HG03565 (cell line): Measurements from ENCODE around the gene MLPH.

Experiments used
- ATAC-seq: cut with Tn5 transposase; IDR thresholded peaks from one replicate; pipeline ENCODE4 v1.9.1; 2021; ENCODE audit warnings: mild to moderate bottlenecking, moderate library complexity; ENCODE audit not compliant: unreplicated experiment

The MLPH gene

GRCh38 chr2:237496428-237496827 is 9.4 kb downstream of the MLPH start:
- ATAC-seq, result no peak

GRCh38 chr2:237497009-237497837 is 10.2 kb downstream of the MLPH start:
- no peak for ATAC-seq

- ATAC-seq, result no peak
These were observed 10.8 kb downstream of the MLPH start for GRCh38 chr2:237497838-237498186.

GRCh38 chr2:237498341-237498740 is 11.3 kb downstream of the MLPH start:
- no peak for ATAC-seq

- ATAC-seq, result no peak
These were observed 13.8 kb downstream of the MLPH start for GRCh38 chr2:237500681-237501424.

- ATAC-seq, result no peak
These were observed 15.0 kb downstream of the MLPH start for GRCh38 chr2:237501892-237502513.

GRCh38 chr2:237503201-237503600 is 16.1 kb downstream of the MLPH start:
- ATAC-seq, result no peak

- no peak for ATAC-seq
These were observed 18.3 kb downstream of the MLPH start for GRCh38 chr2:237505188-237505939.

- no peak for ATAC-seq
These were observed 20.5 kb downstream of the MLPH start for GRCh38 chr2:237507512-237507911.

- ATAC-seq, result no peak
These were observed 21.3 kb downstream of the MLPH start for GRCh38 chr2:237508361-237508760.

GRCh38 chr2:237509151-237509550 is 22.1 kb downstream of the MLPH start:
- ATAC-seq, result no peak

GRCh38 chr2:237509905-237510304 is 22.9 kb downstream of the MLPH start:
- no peak for ATAC-seq

- no peak for ATAC-seq
These were observed 23.6 kb downstream of the MLPH start for GRCh38 chr2:237510502-237511217.

- no peak for ATAC-seq
These were observed 24.4 kb downstream of the MLPH start for GRCh38 chr2:237511433-237511832.

- no peak for ATAC-seq
These were observed 24.9 kb downstream of the MLPH start for GRCh38 chr2:237511885-237512405.

GRCh38 chr2:237512774-237513466 is 25.9 kb downstream of the MLPH start:
- no peak for ATAC-seq

- no peak for ATAC-seq
These were observed 26.6 kb downstream of the MLPH start for GRCh38 chr2:237513693-237514092.

- no peak for ATAC-seq
These were observed 27.6 kb downstream of the MLPH start for GRCh38 chr2:237514474-237515130.

- no peak for ATAC-seq
These were observed 28.1 kb downstream of the MLPH start for GRCh38 chr2:237515166-237515565.
